Measurements from ENCODE around the gene LRBA. TPM values are rescaled to one million over a fixed set of nuclear protein-coding genes. Genes with fewer than 3 reads are reported as not detected.
"Not testable (repeated sequence)": the region's sequence is repeated elsewhere in the genome, so short reads cannot be mapped to it uniquely, and the experiment has no call there.

Gene LRBA
- total RNA-seq, 1 donor from 2014 or later = 66.2 TPM

DNA sequence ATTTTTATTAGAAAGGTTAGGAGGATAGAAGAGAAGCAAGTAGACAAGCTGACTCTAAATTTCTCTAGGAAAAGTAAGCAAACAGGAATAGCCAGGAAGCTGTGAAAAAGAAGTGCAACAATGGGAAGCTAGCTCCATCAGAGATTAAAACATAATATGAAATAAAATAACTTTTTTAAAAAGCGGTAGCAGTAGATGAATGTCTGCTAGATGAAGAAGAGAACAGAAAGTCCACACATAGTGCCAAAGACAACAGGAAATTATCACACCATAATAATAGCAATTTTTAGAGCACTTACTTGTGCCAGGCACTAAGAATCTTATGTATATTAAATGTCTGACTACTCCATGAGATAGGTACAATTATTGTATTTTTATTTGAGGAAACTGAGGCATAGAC, 53.5 kb downstream of the LRBA start:
- Mint-ChIP-seq H3K36me3 (peaks cover 34% of the 10 kb centered on the region), H3K27me3 (ENCODE audit: low read depth) (no peaks in the 10 kb centered on the region)
- TF ChIP-seq, protein P1, sequence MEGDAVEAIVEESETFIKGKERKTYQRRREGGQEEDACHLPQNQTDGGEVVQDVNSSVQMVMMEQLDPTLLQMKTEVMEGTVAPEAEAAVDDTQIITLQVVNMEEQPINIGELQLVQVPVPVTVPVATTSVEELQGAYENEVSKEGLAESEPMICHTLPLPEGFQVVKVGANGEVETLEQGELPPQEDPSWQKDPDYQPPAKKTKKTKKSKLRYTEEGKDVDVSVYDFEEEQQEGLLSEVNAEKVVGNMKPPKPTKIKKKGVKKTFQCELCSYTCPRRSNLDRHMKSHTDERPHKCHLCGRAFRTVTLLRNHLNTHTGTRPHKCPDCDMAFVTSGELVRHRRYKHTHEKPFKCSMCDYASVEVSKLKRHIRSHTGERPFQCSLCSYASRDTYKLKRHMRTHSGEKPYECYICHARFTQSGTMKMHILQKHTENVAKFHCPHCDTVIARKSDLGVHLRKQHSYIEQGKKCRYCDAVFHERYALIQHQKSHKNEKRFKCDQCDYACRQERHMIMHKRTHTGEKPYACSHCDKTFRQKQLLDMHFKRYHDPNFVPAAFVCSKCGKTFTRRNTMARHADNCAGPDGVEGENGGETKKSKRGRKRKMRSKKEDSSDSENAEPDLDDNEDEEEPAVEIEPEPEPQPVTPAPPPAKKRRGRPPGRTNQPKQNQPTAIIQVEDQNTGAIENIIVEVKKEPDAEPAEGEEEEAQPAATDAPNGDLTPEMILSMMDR (IDR thresholded peaks at IDR 0.05; ENCODE audit: unreplicated experiment) = no peak

GRCh38 chr4:150960818-150961217, 54.3 kb downstream of the LRBA start:
- no peak for DNase-seq (ENCODE audit: low spot score in 2 of 2, unreplicated experiment in 2 of 2)
- Mint-ChIP-seq H3K4me3 (no peak overlapping the region), H3K36me3 (peaks cover 39% of the 10 kb centered on the region), H3K27me3 (ENCODE audit: low read depth) (no peaks in the 10 kb centered on the region), H3K9me3 (peaks cover 31% of the 10 kb centered on the region), H3K27ac (no peak overlapping the region), H3K4me1 (no peaks in the 10 kb centered on the region)
- TF ChIP-seq, protein P1 (IDR thresholded peaks at IDR 0.05; ENCODE audit: unreplicated experiment) = no peak

More for the DNA sequence above, 53.5 kb downstream of the LRBA start:
- Mint-ChIP-seq H3K4me3 (no peak overlapping the region), H3K9me3 (peaks cover 23% of the 10 kb centered on the region), H3K4me1 (no peaks in the 10 kb centered on the region), H3K27ac (no peak overlapping the region)
- no peak for DNase-seq (ENCODE audit: low spot score in 2 of 2, unreplicated experiment in 2 of 2)

- Mint-ChIP-seq H3K36me3 (peaks cover 40% of the 10 kb centered on the region), H3K27ac (no peak overlapping the region), H3K9me3 (peaks cover 33% of the 10 kb centered on the region), H3K4me1 (no peaks in the 10 kb centered on the region), H3K4me3 (no peak overlapping the region), H3K27me3 (ENCODE audit: low read depth) (no peaks in the 10 kb centered on the region)
- no peak for DNase-seq (ENCODE audit: low spot score in 2 of 2, unreplicated experiment in 2 of 2)
- TF ChIP-seq, protein P1 (IDR thresholded peaks at IDR 0.05; ENCODE audit: unreplicated experiment) = peak; percentile 14
Observed at GRCh38 chr4:150960079-150960478, 55.0 kb downstream of the LRBA start.

DNA sequence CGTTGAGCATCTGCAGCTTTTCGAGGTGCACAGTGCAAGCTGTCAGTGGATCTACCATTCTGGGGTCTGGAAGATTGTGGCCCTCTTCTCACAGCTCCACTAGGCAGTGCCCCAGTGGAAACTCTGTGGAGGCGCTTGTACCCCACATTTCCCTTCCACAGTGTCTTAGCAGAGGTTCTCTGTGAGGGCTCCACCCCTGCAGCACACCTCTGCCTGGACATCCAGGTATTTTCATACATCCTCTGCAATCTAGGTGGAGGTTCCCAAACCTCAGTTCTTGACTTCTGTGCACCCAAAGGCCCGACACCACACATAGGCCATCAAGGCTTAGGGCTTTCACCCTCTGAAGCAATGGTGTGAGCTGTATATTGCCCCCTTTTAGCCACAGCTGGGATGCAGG, 57.1 kb downstream of the LRBA start:
- H3K4me3 Mint-ChIP-seq; H3K27ac Mint-ChIP-seq; H3K4me1 Mint-ChIP-seq; DNase-seq (ENCODE audit: low spot score in 2 of 2, unreplicated experiment in 2 of 2); H3K27me3 Mint-ChIP-seq (ENCODE audit: low read depth): not testable (repeated sequence)
- peaks cover 43% of the 10 kb centered on the region for H3K36me3 Mint-ChIP-seq
- peaks cover 36% of the 10 kb centered on the region for H3K9me3 Mint-ChIP-seq

DNA sequence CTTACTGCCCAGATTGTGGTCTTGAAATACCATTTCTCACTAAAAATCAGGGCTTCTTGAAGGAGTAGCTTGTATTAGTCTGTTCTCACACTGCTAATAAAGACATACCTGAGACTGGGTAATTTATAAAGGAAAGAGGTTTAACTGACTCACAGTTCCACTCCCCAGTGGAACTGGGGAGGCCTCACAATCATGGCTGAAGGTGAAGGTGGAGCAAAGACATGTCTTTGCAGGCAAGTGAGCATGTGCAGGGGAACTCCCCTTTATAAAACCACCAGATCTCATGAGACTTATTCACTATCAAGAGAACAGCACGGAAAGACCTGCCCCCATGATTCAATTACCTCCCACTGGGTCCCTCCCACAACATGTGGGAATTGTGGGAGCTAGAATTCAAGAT, 58.0 kb downstream of the LRBA start:
- not testable (repeated sequence) for DNase-seq (ENCODE audit: low spot score in 2 of 2, unreplicated experiment in 2 of 2); H3K27me3 Mint-ChIP-seq (ENCODE audit: low read depth); H3K4me3 Mint-ChIP-seq; H3K27ac Mint-ChIP-seq; H3K4me1 Mint-ChIP-seq
- H3K9me3 Mint-ChIP-seq = peaks cover 41% of the 10 kb centered on the region
- peaks cover 49% of the 10 kb centered on the region for H3K36me3 Mint-ChIP-seq

- not testable (repeated sequence) for H3K27me3 Mint-ChIP-seq (ENCODE audit: low read depth); H3K27ac Mint-ChIP-seq; H3K4me1 Mint-ChIP-seq; DNase-seq (ENCODE audit: low spot score in 2 of 2, unreplicated experiment in 2 of 2); H3K4me3 Mint-ChIP-seq
- peaks cover 45% of the 10 kb centered on the region for H3K9me3 Mint-ChIP-seq
- H3K36me3 Mint-ChIP-seq = peaks cover 53% of the 10 kb centered on the region
Observed at GRCh38 chr4:150953916-150954315, 61.2 kb downstream of the LRBA start.

DNA sequence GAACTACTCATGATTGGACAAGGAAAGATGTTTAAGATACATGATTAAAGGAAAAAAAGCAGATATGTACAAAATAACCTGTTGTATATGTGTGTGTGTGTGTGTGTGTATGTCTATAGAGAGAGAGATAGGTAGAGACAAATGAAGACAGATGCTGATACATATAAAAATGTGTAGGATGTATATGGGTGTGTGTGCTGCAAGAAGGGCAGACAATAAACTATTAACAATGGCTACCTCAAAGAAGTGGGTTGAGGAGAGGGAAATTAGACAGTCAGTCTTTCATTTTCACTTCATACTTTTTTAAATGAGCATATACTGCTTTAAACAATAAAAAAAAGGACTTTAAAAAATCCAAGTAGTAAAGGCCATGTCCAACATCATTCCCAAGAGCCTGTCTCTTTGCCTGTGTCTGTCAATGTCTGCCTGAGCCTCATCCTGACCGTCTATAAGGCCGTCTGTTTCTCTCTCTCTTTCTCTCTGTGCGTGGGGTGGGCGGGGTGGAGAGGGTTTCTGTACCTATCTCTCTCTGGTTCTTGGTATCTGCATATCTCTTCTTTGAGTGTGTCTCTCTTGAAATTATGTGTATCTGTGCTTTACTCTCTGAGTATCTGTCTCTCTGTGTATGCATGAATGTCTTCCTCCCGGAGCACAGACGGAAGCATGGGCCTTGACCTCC, 62.8 kb downstream of the LRBA start:
- Mint-ChIP-seq H3K4me3 (no peak overlapping the region), H3K27ac (no peak overlapping the region), H3K9me3 (peaks cover 33% of the 10 kb centered on the region), H3K4me1 (peaks cover 16% of the 10 kb centered on the region), H3K27me3 (ENCODE audit: low read depth) (no peaks in the 10 kb centered on the region), H3K36me3 (peaks cover 42% of the 10 kb centered on the region)
- TF ChIP-seq, protein P1 (IDR thresholded peaks at IDR 0.05; ENCODE audit: unreplicated experiment) = no peak
- no peak for DNase-seq (ENCODE audit: low spot score in 2 of 2, unreplicated experiment in 2 of 2)
